Nephron progenitor cell (in vitro differentiated cells): Measurements from ENCODE around the gene CACNA2D2.

Source experiments
- DNase-seq: peaks from one replicate; pipeline ENCODE4 v3.0.0; 2021
- H3K27ac Mint-ChIP-seq: 2 replicates; pipeline ENCODE4 v1.8.0; 2021; ENCODE audit warnings: mild to moderate bottlenecking, moderate library complexity, mixed read lengths
- H3K27me3 Mint-ChIP-seq: 2 replicates; pipeline ENCODE4 v1.8.0; 2021; ENCODE audit warnings: mild to moderate bottlenecking, low read depth, mixed read lengths; ENCODE audit not compliant: poor library complexity
- H3K36me3 Mint-ChIP-seq: 2 replicates; pipeline ENCODE4 v1.8.0; 2021; ENCODE audit warnings: low read depth, mixed read lengths
- H3K4me1 Mint-ChIP-seq: 2 replicates; pipeline ENCODE4 v1.8.0; 2021; ENCODE audit warnings: mixed read lengths
- H3K4me3 Mint-ChIP-seq: 2 replicates; pipeline ENCODE4 v1.8.0; 2021; ENCODE audit warnings: mild to moderate bottlenecking, moderate library complexity, mixed read lengths
- H3K9me3 Mint-ChIP-seq: 2 replicates; pipeline ENCODE4 v1.8.0; 2021; ENCODE audit warnings: mild to moderate bottlenecking, moderate library complexity, mixed read lengths
- CTCF ChIP-seq: fragments of 200-600 bp; sonication (generic); IDR thresholded peaks from 2 replicates; pipeline ENCODE4 v1.5.0; 2021; ENCODE audit warnings: antibody characterized with exemption

CACNA2D2 gene

GRCh38 chr3:50472958-50473357 lies 30.5 kb downstream of the CACNA2D2 start:
- no peak for DNase-seq
- H3K4me3 Mint-ChIP-seq, result no peak overlapping the region

GRCh38 chr3:50470658-50471057 lies 32.8 kb downstream of the CACNA2D2 start:
- no peak for TF ChIP-seq CTCF
- Mint-ChIP-seq H3K27ac (no peak overlapping the region), H3K4me1 (peaks cover 12% of the 10 kb centered on the region), H3K36me3 (no peaks in the 10 kb centered on the region), H3K9me3 (no peaks in the 10 kb centered on the region), H3K27me3 (peaks cover 15% of the 10 kb centered on the region), H3K4me3 (no peak overlapping the region)
- no peak for DNase-seq

More at GRCh38 chr3:50472958-50473357, 30.5 kb downstream of the CACNA2D2 start:
- H3K27me3 Mint-ChIP-seq, result peaks cover 9% of the 10 kb centered on the region
- no peaks in the 10 kb centered on the region for H3K36me3 Mint-ChIP-seq
- H3K9me3 Mint-ChIP-seq, result no peaks in the 10 kb centered on the region
- no peak for TF ChIP-seq CTCF
- H3K27ac Mint-ChIP-seq, result no peak overlapping the region
- peaks cover 20% of the 10 kb centered on the region for H3K4me1 Mint-ChIP-seq

GRCh38 chr3:50467919-50468318 lies 35.5 kb downstream of the CACNA2D2 start:
- DNase-seq, result no peak
- H3K27ac Mint-ChIP-seq, result no peak overlapping the region

GRCh38 chr3:50466177-50466576 lies 37.3 kb downstream of the CACNA2D2 start:
- Mint-ChIP-seq H3K9me3 (no peaks in the 10 kb centered on the region), H3K27me3 (peaks cover 28% of the 10 kb centered on the region), H3K36me3 (no peaks in the 10 kb centered on the region), H3K4me3 (no peak overlapping the region), H3K4me1 (peaks cover 5% of the 10 kb centered on the region), H3K27ac (no peak overlapping the region)
- no peak for TF ChIP-seq CTCF
- DNase-seq, result no peak

More at GRCh38 chr3:50467919-50468318, 35.5 kb downstream of the CACNA2D2 start:
- H3K36me3 Mint-ChIP-seq, result no peaks in the 10 kb centered on the region
- no peak for TF ChIP-seq CTCF
- peaks cover 22% of the 10 kb centered on the region for H3K27me3 Mint-ChIP-seq
- H3K4me3 Mint-ChIP-seq, result no peak overlapping the region
- no peaks in the 10 kb centered on the region for H3K9me3 Mint-ChIP-seq
- no peaks in the 10 kb centered on the region for H3K4me1 Mint-ChIP-seq

GRCh38 chr3:50464569-50464968 lies 38.9 kb downstream of the CACNA2D2 start:
- H3K4me3 Mint-ChIP-seq, result no peak overlapping the region
- DNase-seq, result no peak
- no peaks in the 10 kb centered on the region for H3K9me3 Mint-ChIP-seq
- H3K4me1 Mint-ChIP-seq, result peaks cover 5% of the 10 kb centered on the region
- H3K27ac Mint-ChIP-seq, result no peak overlapping the region
- H3K36me3 Mint-ChIP-seq, result no peaks in the 10 kb centered on the region
- TF ChIP-seq CTCF, result no peak
- peaks cover 34% of the 10 kb centered on the region for H3K27me3 Mint-ChIP-seq

GRCh38 chr3:50459785-50460184 lies 43.6 kb downstream of the CACNA2D2 start:
- no peaks in the 10 kb centered on the region for H3K9me3 Mint-ChIP-seq
- H3K4me1 Mint-ChIP-seq, result peaks cover 23% of the 10 kb centered on the region
- H3K27ac Mint-ChIP-seq, result no peak overlapping the region
- DNase-seq, result no peak
- TF ChIP-seq CTCF, result no peak
- no peak overlapping the region for H3K4me3 Mint-ChIP-seq
- H3K36me3 Mint-ChIP-seq, result no peaks in the 10 kb centered on the region
- H3K27me3 Mint-ChIP-seq, result peaks cover 26% of the 10 kb centered on the region
